Measurements from ENCODE around the gene MTMR3.

MTMR3 gene

DNA sequence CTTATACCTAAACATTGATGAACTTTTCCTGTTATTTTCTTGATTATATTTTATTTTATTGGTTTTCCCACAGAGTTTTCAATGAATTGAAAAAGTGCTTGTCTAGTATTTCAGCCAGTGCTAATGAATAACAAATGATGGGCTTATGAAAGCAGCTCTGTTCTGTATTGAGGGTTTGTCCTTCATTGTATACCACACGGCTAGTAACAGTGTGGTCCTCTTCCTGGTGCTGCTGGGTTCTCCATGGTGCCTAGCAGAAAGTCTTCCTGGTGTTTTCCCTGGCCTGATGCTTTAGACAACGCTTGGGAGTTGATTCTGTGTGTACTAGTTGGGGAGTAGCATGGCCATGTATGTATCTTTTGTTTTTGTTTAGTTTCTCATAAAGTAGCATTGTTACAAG lies 89.1 kb downstream of the MTMR3 start:
- no peak for DNase-seq

GRCh38 chr22:29973269-29973668 lies 90.3 kb downstream of the MTMR3 start:
- no peak for DNase-seq

DNA sequence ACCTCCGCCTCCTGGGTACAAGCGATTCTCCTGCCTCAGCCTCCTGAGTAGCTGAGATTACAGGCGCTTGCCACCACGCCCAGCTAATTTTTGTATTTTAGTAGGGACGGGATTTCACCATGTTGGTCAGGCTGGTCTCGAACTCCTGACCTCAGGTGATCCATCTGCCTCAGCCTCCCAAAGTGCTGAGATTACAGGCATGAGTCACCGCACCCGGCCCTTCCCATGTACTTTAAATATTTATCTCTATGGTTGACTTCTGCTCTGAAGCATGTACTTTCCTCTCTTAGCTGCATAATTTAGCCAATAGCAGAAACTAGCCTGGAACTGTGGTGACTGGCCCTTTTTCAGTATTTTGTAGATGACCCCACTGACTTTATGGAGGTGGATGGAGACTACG lies 90.7 kb downstream of the MTMR3 start:
- DNase-seq, result peak; percentile 10

GRCh38 chr22:29975494-29975893 lies 92.5 kb downstream of the MTMR3 start:
- DNase-seq, result no peak

DNA sequence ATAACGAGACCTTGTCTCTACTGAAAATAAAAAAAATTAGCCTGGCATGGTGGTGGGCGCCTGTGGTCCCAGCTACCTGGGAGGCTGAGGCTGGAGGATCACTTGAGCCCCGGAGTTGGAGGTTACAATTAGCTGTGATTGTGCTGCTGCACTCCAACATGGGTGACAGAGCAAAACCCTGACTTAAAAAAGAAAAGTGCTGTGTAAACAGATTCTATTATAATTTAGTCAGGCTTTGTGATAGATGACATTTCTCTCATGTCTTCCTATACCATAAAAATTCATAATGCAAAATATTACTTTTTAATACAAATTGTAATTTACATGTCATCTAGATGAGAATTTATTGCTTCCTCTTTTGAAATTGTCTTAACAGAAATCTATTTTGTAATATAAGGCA lies 94.1 kb downstream of the MTMR3 start:
- no peak for DNase-seq

GRCh38 chr22:29979777-29980321 lies 96.9 kb downstream of the MTMR3 start:
- DNase-seq, result peak; percentile 19

DNA sequence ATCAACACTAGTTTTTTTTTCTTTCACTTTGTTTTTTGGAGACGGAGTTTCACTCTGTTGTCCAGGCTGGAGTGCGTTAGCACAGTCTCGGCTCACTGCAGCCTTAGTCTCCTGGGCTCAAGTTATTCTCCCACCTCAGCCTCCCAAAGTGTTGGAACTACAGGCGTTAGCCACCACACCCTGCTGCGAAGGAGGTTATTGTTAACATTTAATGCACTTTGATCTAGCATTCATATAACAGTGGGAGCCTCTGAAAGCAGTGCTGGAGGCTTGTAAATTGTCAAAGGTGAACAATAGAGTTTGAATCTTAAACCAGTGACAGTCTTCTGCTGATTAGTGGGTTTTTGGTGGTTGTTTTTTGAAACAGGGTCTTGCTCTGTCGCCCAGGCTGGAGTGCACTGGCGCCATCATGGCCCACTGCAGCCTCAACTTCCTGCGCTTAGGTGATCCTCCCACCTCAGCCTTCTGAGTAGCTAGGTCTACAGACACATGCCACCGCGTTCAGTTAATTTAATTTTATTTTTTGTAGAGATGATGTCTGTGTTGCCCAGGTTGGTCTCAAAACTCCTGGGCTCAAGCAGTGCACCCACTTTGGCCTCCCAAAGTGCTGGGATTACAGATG lies 100.4 kb downstream of the MTMR3 start:
- no peak for DNase-seq

DNA sequence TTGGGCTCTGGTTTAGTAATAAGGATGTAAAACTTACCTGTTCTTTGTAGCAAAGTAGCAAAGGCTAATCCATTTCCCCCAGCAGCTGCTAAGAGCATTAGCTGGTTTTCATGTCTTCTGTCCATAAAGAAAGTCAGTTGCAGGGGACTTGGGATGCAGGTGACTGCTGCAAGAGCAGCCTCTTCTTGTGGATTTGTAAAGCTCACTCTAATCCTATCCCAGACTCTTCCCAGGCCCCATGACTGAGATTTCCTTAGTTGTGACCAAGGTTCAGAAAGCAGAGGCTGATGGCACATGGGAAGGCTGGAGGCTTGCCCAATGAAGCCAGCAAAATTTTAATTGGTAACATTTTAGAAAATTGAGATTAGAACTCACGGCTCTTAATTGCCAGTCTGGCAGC lies 102.9 kb downstream of the MTMR3 start:
- DNase-seq, result no peak

GRCh38 chr22:29987137-29987536 lies 104.2 kb downstream of the MTMR3 start:
- DNase-seq, result no peak

DNA sequence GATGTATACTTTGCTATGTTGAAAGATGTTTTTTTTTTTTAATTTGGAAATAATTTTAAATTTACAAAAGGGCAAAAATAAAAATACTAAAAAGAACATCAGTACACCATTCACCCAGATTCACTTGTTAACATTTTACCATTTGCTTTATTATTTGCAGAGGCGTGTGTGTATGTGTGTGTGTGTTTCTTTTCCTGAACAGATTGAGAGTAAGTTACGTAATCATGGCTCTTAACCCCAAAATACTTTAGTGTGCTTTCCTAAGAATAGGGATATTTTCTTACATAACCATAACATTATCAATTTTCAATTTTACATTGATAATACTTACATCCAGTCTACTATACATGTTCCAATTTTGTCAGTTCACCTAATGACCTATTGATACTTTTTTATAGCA lies 105.7 kb downstream of the MTMR3 start:
- no peak for DNase-seq

DNA sequence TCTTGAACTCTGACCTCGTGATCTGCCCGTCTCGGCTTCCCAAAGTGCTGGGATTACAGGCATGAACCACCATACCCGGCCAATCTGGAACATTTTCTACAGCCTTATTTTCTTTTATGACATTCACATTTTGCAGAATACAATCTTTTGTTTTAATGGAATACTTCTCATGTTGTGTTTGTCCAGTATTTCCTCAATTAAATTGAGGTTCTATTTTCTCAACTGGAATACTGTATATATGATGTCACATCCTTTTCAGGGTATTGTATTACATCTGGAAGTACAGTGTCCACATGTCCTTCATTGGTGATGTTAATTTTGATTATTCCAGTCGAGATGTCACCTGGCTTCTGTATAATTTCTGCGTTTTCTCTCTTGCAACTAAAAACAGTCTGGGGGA lies 106.5 kb downstream of the MTMR3 start:
- no peak for DNase-seq

DNA sequence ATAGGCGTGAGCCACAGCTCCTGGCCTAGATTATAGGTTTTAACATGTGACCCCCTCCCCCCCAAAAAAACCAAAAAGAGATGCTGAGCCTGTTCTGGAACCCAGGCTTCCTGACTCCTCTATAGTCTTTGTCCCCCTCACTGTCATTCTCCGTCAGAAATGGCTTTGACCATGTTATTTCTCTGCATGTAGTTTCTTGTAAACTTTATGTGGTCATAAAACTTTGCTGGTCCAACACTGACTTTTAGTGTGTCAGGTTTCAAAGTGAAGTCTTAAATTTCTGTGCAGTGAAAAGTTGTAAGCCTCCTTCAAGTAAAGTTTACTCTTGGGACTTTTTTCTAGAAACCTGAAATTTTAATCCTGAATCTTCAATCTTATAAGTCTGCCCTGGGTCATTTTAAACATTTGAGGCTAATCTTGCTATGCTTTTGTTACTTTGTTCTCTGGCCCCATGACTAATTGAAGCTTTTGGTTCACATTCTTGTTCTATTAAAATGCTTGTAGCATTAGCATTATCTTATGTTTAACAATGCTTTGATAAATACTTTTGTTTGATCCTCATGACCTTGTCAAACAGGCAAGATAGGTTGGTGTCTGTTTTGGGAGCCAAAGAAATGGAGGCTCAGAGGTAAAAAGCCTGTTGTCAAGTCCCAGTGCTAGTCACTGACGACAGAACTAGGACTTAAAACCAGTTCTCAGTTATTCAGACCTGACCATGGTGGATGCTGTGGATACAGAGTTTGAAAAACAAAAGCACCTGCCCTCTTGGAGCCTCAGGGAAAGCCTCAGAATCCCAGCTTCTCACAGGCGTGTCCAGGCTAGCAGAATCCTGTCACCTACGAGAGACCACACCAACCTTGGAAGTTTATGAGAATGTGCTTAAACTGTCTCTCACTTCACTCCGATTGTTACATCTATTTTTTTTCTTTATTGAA lies 109.6 kb downstream of the MTMR3 start:
- no peak for DNase-seq

GRCh38 chr22:29994027-29994715 lies 111.2 kb downstream of the MTMR3 start:
- peak; percentile 46 for DNase-seq

DNA sequence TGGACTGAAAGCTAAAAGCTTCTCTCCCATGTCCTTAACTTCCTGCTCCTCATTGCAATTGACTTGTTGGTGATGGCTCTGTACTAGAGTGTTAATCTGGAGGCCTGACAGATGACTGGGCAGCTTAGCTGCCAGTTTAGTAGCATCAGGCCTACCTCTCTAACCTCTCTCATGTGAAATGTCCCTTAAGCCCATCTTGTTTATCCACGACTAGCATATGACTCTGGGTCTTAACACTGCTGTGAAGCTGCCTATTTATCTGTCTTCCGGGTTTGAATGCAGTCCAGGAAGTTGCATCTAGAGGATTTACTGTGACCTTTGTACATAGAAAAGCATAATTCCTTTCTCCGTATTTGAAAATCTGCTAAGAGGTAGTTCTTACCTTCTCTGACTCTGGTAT lies 112.0 kb downstream of the MTMR3 start:
- DNase-seq, result no peak

DNA sequence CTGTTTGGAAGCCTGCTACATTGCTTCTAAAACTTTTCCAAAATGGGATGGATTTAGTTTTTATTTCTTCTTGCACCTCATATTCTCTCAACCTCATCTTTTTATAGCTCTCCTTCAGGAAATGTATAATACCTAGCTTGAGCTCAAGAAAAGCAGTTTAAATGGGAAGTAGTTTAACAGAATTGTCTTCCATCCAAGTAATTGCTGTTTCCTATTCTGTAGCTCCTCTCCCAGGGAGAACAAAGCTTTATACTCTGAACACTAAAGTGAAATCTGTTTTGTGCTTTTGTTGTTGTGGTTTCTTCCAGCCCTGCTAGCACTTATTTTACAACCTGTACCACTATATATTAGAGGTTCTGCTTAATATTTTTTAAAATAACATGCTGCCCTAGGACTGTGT lies 114.1 kb downstream of the MTMR3 start:
- no peak for DNase-seq

- no peak for DNase-seq
Measured at GRCh38 chr22:29997516-29997915, 114.5 kb downstream of the MTMR3 start.

DNA sequence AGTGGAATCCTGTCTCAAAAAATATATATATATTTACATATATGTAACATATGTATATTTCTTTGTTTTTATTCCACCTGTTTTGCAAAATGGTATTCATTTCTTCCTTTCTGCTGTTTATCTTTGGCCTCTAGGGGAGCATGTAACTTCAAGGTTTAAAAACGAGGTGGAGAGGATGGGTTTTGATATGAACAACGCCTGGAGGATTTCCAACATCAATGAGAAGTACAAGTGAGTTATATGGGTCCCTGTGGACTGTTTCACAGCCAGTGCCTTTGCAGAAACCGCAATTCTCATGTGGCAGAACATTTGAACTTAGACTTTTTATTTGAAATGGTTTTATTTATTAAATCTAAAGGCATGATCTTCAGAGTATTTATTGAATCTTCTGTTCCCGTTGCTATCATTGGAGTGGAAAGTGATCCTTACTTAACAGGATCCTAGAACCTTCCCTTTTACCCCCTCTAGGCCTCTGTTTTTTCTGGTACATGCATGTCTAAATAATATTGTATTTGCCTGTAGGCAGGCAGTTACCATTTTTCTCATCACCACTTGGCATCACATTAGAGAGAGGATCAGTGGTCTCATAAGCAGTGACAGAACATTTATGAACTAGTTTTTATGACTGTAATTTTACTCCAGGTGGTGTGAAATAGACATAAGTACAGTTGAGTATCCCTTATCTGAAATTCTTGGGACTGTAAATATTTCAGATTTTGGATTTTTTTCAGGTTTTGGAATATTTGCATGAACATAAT lies 115.8 kb downstream of the MTMR3 start:
- DNase-seq, result no peak

DNA sequence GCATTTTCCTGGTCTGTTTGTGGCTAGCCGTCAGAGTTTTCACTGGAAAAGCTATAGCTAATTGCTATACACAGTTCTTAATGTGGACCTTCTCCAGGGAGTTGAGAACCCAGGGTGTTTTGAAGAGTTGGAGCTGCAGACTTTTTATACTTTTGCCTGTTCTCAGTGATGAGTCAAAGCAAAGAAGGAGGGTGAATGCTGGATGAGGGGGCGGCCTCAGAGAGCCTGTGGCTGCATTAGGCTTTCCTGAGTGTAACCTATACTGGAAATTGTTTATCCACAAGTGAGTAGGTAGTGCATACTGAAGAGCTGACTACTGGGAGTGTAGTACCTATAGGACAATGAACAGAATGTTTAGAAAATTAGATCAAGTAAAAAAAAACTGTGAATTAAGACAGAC lies 117.6 kb downstream of the MTMR3 start:
- no peak for DNase-seq

GRCh38 chr22:30001459-30001858 lies 118.5 kb downstream of the MTMR3 start:
- no peak for DNase-seq

- DNase-seq, result no peak
Measured at GRCh38 chr22:30002861-30003486, 120.0 kb downstream of the MTMR3 start.

- DNase-seq, result no peak
Measured at GRCh38 chr22:30004101-30004500, 121.1 kb downstream of the MTMR3 start.

DNA sequence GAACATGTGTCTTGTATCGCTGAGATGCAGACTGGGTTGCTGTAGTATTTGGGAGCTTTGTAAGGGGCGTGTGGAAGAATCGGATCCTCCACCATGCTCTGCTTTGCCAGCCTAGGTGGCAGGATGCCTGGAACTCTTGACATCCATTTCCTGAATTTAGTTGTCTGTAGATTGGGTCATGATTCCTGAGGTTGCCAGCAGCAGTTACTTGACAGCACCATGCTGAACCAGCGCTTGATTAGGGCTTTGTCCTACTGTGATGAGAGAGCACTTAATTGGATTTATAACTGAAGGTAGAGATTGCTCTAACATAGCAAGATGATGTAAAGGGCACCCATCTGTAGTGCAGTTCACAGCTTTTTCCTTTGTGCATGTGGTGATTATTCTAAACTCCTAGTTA lies 121.7 kb downstream of the MTMR3 start:
- DNase-seq, result peak; percentile 37

All from NCI-H69 (cell line).